Endodermal cell (in vitro differentiated cells): ENCODE results near the gene PPM1M. TPM values are rescaled to one million over a fixed set of nuclear protein-coding genes. Genes with fewer than 3 reads are reported as not detected.
A peak's percentile ranks its signal among the peaks of the same experiment; 100 is the strongest.

ENCODE experiments used
- DNase-seq: peaks from one replicate; pipeline ENCODE4 v3.0.0-alpha.2; 2017
- H3K27ac ChIP-seq: 2 replicates; pipeline ENCODE4 v1.5.1; 2013; ENCODE audit warnings: mild to moderate bottlenecking, low read depth, low read length, moderate library complexity
- H3K27me3 ChIP-seq: 2 replicates; pipeline ENCODE4 v1.6.1; 2013; ENCODE audit warnings: mild to moderate bottlenecking, low read length, moderate library complexity; ENCODE audit not compliant: insufficient read depth, control insufficient read depth, poor library complexity, severe bottlenecking
- H3K36me3 ChIP-seq: 2 replicates; pipeline ENCODE4 v1.7.0; 2013; ENCODE audit warnings: mild to moderate bottlenecking, low read length, moderate library complexity; ENCODE audit not compliant: control insufficient read depth, insufficient read depth
- H3K4me1 ChIP-seq: one replicate; pipeline ENCODE4 v1.7.0; 2013; ENCODE audit warnings: low read length; ENCODE audit not compliant: control insufficient read depth, insufficient read depth
- H3K4me3 ChIP-seq: 2 replicates; pipeline ENCODE4 v1.5.1; 2013; ENCODE audit warnings: mild to moderate bottlenecking, low read length, moderate library complexity
- H3K9ac ChIP-seq: 2 replicates; pipeline ENCODE4 v1.6.1; 2013; ENCODE audit warnings: mild to moderate bottlenecking, low read length, moderate library complexity; ENCODE audit not compliant: poor library complexity, severe bottlenecking; ENCODE audit errors: extremely low read depth
- H3K9me3 ChIP-seq: 2 replicates; pipeline ENCODE4 v1.6.1; 2013; ENCODE audit warnings: mild to moderate bottlenecking, low read length, moderate library complexity; ENCODE audit not compliant: control insufficient read depth
- H3K27ac Mint-ChIP-seq: 2 replicates; pipeline ENCODE4 v1.8.0; 2020; ENCODE audit warnings: mixed read lengths
- H3K27me3 Mint-ChIP-seq: 2 replicates; pipeline ENCODE4 v1.8.0; 2021; ENCODE audit warnings: mild to moderate bottlenecking, mixed read lengths; ENCODE audit not compliant: insufficient read depth
- H3K36me3 Mint-ChIP-seq: 2 replicates; pipeline ENCODE4 v1.8.0; 2020; ENCODE audit warnings: low read depth, mixed read lengths
- H3K4me1 Mint-ChIP-seq: 2 replicates; pipeline ENCODE4 v1.8.0; 2020; ENCODE audit warnings: mixed read lengths
- H3K4me3 Mint-ChIP-seq: 2 replicates; pipeline ENCODE4 v1.8.0; 2020; ENCODE audit warnings: mild to moderate bottlenecking, moderate library complexity, mixed read lengths
- H3K9me3 Mint-ChIP-seq: 2 replicates; pipeline ENCODE4 v1.8.0; 2020; ENCODE audit warnings: mild to moderate bottlenecking, mixed read lengths
- CTCF ChIP-seq: fragments of 200-600 bp; sonication (generic); conservative IDR thresholded peaks from 2 replicates; pipeline ENCODE4 v1.5.0; 2021; ENCODE audit warnings: antibody characterized with exemption, mild to moderate bottlenecking
- WGBS, 2 experiments: methylation state at CpG; one replicate each; pipeline versions ENCODE4 v1.1.5 to v1.1.7; 2013; ENCODE audit warnings: missing lambda C conversion rate in 2 of 2, mixed read lengths in 1 of 2; ENCODE audit not compliant: insufficient coverage in 1 of 2, insufficient read length in 1 of 2; 5-methylcytosine and 5-hydroxymethylcytosine counted together
- total RNA-seq, 2 donors: library from RNA; stranded (reverse); fragmentation: NEBNext Ultra II Directional in 1 of 2; extraction: Animal tissue kit (Norgen Biotek cat#: 25700) in 1 of 2; gene quantifications; 2 replicates in 1 of 2; 3 replicates in 1 of 2; pipeline ENCODE4 v1.2.1, GENCODE V29; 2021

Gene PPM1M
- total RNA-seq, 2 donors from 2014 or later, result 6.7 to 6.8 TPM

DNA sequence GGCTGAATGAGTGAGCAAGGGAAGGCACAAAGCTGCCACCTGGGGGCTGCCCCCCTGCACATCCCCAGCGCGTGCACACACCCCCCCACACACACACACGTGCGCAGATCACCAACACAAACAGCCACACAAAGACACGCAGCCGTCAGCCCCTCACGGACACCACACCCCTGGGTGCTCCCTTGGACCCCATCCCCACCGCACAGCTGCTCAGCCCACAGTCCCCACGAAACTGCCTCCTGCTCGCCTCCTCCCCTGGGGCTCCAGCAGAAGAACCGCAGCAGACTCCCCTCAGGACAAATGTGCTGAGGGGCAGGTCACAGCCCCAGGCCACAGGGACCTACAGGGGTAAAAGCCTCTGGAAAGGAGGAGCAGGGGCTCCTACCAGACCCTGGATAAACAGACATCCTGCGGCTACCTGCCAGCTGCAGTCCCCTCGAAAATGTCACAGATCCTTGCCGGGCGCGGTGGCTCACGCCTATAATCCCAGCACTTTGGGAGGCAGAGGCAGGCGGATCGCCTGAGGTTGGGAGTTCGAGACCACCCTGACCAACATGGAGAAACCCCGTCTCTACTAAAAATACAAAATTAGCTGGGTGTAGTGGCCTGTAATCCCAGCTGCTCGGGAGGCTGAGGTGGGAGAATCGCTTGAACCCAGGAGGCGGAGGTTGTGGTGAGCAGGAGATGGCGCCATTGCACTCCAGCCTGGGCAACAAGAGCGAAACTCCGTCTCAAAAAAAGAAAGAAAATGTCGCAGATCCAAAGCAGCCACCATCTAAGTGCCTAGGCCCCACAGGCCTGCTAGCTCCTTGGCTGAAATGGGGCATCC, 13.1 kb upstream of the PPM1M start:
- peak; percentile 62 for TF ChIP-seq CTCF
- H3K4me3 Mint-ChIP-seq, result no peak overlapping the region
- no peaks in the 10 kb centered on the region for H3K9me3 ChIP-seq
- H3K9me3 Mint-ChIP-seq, result no peaks in the 10 kb centered on the region
- peaks cover 18% of the 10 kb centered on the region for H3K36me3 ChIP-seq
- WGBS, 2 experiments, result 90 to 94% methylated on average over 17 to 28 of the region's 28 CpGs
- H3K27ac ChIP-seq, result no peak overlapping the region
- H3K4me1 Mint-ChIP-seq, result peaks cover 4% of the 10 kb centered on the region
- H3K27ac Mint-ChIP-seq, result no peak overlapping the region
- H3K4me3 ChIP-seq, result no peak overlapping the region
- H3K4me1 ChIP-seq, result peaks cover under 1% of the 10 kb centered on the region
- no peaks in the 10 kb centered on the region for H3K27me3 ChIP-seq
- no peaks in the 10 kb centered on the region for H3K27me3 Mint-ChIP-seq
- peak; percentile 74 for DNase-seq
- no peak overlapping the region for H3K9ac ChIP-seq
- H3K36me3 Mint-ChIP-seq, result peaks cover 29% of the 10 kb centered on the region

- peaks cover 4% of the 10 kb centered on the region for H3K4me1 ChIP-seq
- H3K9me3 ChIP-seq, result no peaks in the 10 kb centered on the region
- H3K27ac ChIP-seq, result no peak overlapping the region
- Mint-ChIP-seq H3K9me3 (no peaks in the 10 kb centered on the region), H3K4me1 (peaks cover 8% of the 10 kb centered on the region), H3K27me3 (no peaks in the 10 kb centered on the region), H3K36me3 (peaks cover 29% of the 10 kb centered on the region), H3K27ac (no peak overlapping the region), H3K4me3 (no peak overlapping the region)
- H3K36me3 ChIP-seq, result peaks cover 18% of the 10 kb centered on the region
- no peak overlapping the region for H3K9ac ChIP-seq
- H3K4me3 ChIP-seq, result no peak overlapping the region
- no peak for DNase-seq
- WGBS, 2 experiments, result 93 to 94% methylated on average over 3 to 5 of the region's 5 CpGs
- H3K27me3 ChIP-seq, result no peaks in the 10 kb centered on the region
- TF ChIP-seq CTCF, result no peak
Observed at GRCh38 chr3:52233108-52233591, 12.4 kb upstream of the PPM1M start.

- Mint-ChIP-seq H3K4me1 (peaks cover 13% of the 10 kb centered on the region), H3K9me3 (no peaks in the 10 kb centered on the region), H3K36me3 (peaks cover 28% of the 10 kb centered on the region), H3K27ac (no peak overlapping the region), H3K4me3 (no peak overlapping the region), H3K27me3 (no peaks in the 10 kb centered on the region)
- H3K9me3 ChIP-seq, result no peaks in the 10 kb centered on the region
- peaks cover 4% of the 10 kb centered on the region for H3K4me1 ChIP-seq
- H3K9ac ChIP-seq, result no peak overlapping the region
- 91 to 100% methylated on average over 1 to 3 of the region's 3 CpGs for WGBS, 2 experiments
- no peak overlapping the region for H3K27ac ChIP-seq
- DNase-seq, result no peak
- no peak for TF ChIP-seq CTCF
- peaks cover 18% of the 10 kb centered on the region for H3K36me3 ChIP-seq
- H3K4me3 ChIP-seq, result no peak overlapping the region
- no peaks in the 10 kb centered on the region for H3K27me3 ChIP-seq
Observed at GRCh38 chr3:52233968-52234367, 11.6 kb upstream of the PPM1M start.
